ENCODE data around the gene ERBB2. TPM values are rescaled to one million over a fixed set of nuclear protein-coding genes. Genes with fewer than 3 reads are reported as not detected.

Gene ERBB2
- total and polyA plus RNA-seq, 2 of the 8 experiments (the other 6 are each of a cell fraction or from before 2014, with no cell fraction given) = 183 to 394 TPM

DNA sequence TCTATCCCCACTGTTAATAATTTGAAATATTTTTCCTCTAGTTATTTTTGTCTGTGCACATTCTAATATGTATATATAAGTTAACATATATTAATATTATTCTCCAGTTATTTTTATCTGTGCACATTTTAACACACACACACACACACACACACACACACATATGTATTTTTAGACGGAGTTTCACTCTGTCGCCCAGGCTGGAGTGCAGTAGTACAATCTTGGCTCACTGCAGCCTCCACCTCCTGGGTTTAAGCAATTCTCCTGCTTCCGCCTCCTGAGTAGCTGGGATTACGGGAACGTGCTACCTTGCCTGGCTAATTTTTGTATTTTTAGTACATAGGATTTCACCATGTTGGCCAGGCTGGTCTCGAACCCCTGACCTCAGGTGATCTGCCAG lies 17.8 kb downstream of the ERBB2 start (continued):
- no peak for TF ChIP-seq CHD7 (IDR thresholded peaks at IDR 0.05; ENCODE audit: insufficient replicate concordance, low read length)
- TF ChIP-seq PHF8 (conservative IDR thresholded peaks at IDR 0.05; ENCODE audit: low read depth, low read length) = no peak
- TF ChIP-seq KDM4A (IDR thresholded peaks at IDR 0.05; ENCODE audit: low read depth, low read length, severe bottlenecking) = no peak
- TF ChIP-seq, protein P1, sequence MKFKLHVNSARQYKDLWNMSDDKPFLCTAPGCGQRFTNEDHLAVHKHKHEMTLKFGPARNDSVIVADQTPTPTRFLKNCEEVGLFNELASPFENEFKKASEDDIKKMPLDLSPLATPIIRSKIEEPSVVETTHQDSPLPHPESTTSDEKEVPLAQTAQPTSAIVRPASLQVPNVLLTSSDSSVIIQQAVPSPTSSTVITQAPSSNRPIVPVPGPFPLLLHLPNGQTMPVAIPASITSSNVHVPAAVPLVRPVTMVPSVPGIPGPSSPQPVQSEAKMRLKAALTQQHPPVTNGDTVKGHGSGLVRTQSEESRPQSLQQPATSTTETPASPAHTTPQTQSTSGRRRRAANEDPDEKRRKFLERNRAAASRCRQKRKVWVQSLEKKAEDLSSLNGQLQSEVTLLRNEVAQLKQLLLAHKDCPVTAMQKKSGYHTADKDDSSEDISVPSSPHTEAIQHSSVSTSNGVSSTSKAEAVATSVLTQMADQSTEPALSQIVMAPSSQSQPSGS (IDR thresholded peaks at IDR 0.05; ENCODE audit: low read length) = no peak
- TF ChIP-seq GABPA (IDR thresholded peaks at IDR 0.05; ENCODE audit: borderline replicate concordance, insufficient read depth, low read length) = no peak
- TF ChIP-seq TAF1 (IDR thresholded peaks at IDR 0.05; ENCODE audit: low read depth, low read length) = no peak
- no peak for TF ChIP-seq EP300 (IDR thresholded peaks at IDR 0.05; ENCODE audit: borderline replicate concordance in 1 of 2, low read depth in 2 of 2, low read length in 2 of 2)
- TF ChIP-seq EZH2 (IDR thresholded peaks at IDR 0.05; ENCODE audit: low read depth, low read length, severe bottlenecking) = no peak
- no peak for TF ChIP-seq NRF1 (IDR thresholded peaks at IDR 0.05; ENCODE audit: low read depth, low read length)
